Fibroblast of mammary gland (primary cell): ENCODE data around the gene SPTBN4.

Experiments used
- DNase-seq: peaks from one replicate; pipeline ENCODE4 v3.0.0-alpha.2; 2010; ENCODE audit warnings: low read depth
- H3K4me3 ChIP-seq: 2 replicates; pipeline ENCODE4 v1.5.1; 2011; ENCODE audit warnings: low read depth, mild to moderate bottlenecking, low read length, moderate library complexity; ENCODE audit not compliant: control insufficient read depth
- TF ChIP-seq, protein P1 (sequence below): conservative IDR thresholded peaks from 2 replicates; pipeline ENCODE4 v1.5.1; 2011; ENCODE audit warnings: low read depth, low read length, inconsistent platforms; ENCODE audit not compliant: control insufficient read depth, insufficient read depth

SPTBN4 gene

DNA sequence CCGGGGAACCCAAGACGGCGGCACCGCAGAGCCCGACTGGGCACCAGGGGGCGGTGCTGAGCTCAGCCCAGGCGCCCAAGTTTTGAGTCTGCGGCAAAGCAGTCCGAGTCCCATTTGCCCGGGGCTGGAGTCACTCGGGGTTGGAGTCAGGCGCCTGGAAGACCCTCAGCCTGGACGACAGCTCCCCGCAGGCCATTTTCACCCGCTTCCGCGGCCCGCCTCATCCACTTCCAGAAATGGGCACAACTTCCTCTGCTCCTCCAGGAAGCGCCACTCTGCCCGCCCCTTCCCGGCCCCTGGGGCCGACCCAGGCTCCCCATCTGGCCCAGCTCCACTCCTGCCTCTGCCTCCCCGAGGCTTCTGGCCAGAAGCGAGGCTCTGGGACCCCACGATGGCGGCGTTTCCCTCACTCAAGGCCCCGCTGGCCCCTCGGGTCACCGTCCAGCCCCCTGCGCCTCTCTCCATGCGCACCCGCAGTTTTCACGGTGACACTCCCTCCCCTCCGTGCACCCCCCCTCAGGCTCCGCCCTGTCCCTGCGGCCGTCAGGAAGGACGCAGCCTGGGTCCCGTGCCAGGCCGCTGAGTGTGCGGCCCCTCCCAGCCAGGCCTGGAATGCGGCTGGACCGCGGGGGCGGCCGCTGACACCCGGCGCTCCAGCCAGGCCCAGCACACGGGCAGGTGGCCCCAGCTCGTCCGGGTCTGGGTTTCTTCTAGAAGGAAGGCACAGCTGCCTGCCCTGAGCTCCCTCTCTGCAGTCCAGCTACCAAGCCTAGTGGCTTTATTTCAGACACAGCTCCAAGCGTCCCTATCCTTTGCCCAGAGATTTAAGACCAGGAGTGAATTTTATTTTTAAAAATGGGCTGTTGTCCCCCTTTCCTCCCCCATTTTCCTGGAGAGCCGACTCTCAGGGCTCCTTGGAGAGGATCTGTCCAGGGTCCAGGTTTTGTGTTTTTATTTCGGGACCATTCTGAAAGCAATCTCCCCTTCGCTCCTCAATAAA lies 45.7 kb upstream of the SPTBN4 start:
- TF ChIP-seq, protein P1, sequence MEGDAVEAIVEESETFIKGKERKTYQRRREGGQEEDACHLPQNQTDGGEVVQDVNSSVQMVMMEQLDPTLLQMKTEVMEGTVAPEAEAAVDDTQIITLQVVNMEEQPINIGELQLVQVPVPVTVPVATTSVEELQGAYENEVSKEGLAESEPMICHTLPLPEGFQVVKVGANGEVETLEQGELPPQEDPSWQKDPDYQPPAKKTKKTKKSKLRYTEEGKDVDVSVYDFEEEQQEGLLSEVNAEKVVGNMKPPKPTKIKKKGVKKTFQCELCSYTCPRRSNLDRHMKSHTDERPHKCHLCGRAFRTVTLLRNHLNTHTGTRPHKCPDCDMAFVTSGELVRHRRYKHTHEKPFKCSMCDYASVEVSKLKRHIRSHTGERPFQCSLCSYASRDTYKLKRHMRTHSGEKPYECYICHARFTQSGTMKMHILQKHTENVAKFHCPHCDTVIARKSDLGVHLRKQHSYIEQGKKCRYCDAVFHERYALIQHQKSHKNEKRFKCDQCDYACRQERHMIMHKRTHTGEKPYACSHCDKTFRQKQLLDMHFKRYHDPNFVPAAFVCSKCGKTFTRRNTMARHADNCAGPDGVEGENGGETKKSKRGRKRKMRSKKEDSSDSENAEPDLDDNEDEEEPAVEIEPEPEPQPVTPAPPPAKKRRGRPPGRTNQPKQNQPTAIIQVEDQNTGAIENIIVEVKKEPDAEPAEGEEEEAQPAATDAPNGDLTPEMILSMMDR = peak; percentile 87
- DNase-seq = peak; percentile 91
- peak overlapping the region; percentile 68 for H3K4me3 ChIP-seq

DNA sequence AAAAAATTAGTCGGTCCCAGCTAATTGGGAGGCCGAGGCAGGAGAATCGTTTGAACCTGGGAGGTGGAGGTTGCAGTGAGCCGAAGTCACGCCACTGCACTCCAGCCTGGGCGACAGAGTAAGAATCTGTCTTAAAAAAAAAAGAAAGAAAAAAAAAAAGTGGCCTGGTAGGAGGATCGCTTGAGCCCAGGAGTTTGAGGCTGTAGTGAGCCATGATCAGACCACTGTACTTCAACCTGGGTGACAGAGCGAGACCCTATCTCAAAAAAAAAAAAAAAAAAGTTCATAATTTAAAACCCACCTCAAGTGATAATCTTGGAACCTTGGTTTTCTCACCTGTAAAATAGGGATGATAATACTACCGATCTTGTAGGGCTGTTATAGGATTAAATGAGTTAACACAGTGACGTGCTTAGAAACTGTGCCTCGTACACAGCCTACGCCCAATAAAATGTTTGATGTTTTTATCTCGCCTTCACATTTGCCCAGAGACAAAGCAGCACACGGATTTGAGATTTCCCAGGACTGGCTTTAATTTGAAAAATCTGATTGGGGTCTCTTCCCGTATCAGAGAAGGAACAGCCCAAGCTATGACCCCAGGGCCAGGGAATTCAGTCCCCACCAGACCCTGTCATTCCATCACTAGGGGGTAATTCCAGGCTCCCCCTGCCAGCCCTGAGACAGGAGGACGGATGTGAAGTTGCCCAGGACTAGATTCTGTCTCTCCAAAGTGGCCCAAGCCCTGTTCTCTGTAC lies 44.6 kb upstream of the SPTBN4 start:
- no peak overlapping the region for H3K4me3 ChIP-seq
- no peak for DNase-seq
- TF ChIP-seq, protein P1 = no peak

DNA sequence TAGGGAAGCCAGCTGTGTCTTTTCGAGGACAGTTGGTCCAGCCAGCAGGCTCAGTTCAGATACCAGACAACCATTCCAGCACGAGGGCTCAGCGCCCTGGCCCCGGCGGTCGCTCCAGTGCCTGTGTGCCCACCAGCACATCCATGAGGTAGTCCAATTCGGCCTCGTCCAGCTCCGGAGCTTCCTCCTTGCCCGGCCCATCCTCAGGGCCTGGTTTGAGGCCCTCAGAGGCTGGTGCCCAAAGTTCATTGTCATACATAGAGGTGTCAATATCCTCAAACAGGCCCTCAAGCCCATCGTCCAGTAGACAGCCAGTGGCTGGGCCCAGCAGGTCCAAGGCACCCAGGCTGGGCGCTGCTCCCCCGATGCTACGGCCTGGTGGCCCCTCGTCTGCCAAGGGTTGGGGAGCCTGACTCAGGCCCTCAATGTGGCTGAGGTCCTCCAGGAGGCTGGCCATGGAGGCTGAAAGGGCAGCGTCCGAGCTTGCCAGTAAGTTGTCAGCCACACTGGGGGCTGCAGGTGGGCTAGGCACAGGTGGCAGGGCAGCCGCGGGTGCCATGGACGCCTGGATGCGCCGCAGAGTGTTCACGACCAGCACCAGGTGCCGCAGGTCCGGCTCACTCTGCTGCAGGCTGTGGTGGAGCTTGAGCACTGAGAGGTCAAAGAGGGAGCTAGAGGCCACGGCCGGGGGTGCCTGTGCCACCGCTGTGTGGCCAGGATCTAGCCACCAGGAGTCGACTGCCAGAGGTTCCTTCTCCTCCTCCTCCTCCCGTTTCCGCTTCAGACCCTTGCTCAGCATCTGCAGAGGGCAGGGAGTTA lies 43.8 kb upstream of the SPTBN4 start:
- H3K4me3 ChIP-seq = no peak overlapping the region
- TF ChIP-seq, protein P1 = no peak
- no peak for DNase-seq

DNA sequence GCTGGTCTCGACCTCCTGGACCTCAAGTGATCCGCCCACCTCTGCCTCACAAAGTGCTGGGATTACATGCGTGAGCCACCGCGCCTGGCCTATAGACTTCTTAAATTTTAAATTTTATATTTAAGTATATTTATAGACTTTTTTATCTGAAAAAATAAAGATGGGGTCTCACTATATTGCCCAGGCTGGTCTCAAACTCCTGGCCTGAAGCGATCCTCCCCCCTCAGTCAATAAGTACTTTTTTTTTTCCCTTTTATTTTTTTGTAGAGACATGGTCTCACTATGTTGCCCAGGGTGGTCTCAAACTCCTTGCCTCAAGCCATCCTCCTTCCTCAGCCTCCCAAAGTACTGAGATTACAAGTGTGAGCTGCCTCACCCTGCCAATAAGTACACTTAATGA lies 42.9 kb upstream of the SPTBN4 start:
- no peak for DNase-seq
- peak overlapping the region; percentile 93 for H3K4me3 ChIP-seq
- TF ChIP-seq, protein P1 = no peak

DNA sequence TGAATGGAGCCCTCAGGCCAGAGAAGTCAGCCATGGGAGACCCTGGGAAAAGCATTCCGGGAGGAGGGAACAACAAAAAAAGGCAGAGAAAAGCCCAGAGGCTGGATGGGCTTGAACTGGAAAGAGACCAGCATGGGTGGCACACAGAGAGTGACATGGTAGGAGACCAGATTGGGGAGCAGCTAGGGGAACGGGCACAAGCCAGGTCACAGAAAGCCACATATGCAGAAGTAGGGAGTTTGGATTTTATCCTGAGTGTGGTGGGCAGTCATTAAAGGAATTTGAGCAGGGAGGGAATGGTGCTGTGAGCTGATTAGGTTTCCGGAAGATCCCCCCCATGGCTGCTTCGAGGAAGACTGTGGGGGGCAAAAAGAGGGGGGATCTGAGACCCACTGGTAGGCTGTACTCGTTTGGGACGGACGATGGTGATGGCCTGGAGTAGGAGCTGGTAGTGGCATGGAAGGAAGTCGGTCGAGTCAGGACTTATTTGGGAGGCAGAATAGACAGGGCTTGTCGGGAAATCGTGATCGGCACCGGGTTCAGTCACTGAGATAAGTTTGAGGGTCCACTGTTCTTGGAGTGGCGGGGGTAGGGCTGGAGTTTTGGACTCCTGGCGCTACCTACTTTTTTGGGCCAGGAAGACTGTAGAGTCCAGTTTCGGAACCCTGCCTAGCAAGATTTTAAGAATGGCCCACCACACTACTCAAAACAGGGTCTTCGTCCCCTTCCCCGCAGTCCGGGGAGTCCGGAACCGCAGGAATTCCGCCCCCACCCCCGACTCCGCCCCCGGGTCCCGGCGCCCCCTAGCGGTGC lies 42.0 kb upstream of the SPTBN4 start:
- TF ChIP-seq, protein P1 = no peak
- DNase-seq = no peak
- peak overlapping the region; percentile 93 for H3K4me3 ChIP-seq
